Naive thymus-derived CD8-positive, alpha-beta T cell (primary cell): ENCODE data around the gene DUSP22. TPM values are rescaled to one million over a fixed set of nuclear protein-coding genes. Genes with fewer than 3 reads are reported as not detected.
"Not testable (repeated sequence)": the region's sequence is repeated elsewhere in the genome, so short reads cannot be mapped to it uniquely, and the experiment has no call there.

ENCODE experiments used
- ATAC-seq, 2 donors: fragments of 150-1000 bp; cut with Tn5 transposase in 1 of 2; sonication (Bioruptor Pico), chemical (Tn5 transposase) in 1 of 2; 1 replicate in 1 of 2; 2 replicates in 1 of 2; pipeline ENCODE4 v1.10.0; 2021; ENCODE audit warnings: mild to moderate bottlenecking in 2 of 2, moderate library complexity in 2 of 2
- POLR2A ChIA-PET: fragments of 350-600 bp; sonication (Branson Sonifier 250); formaldehyde crosslinking; loops from one replicate; lab custom pipeline; 2021; ENCODE audit warnings: antibody characterized with exemption; lab: Charles Lee
- DNase-seq, 10 donors: peaks; one replicate each; pipeline versions ENCODE4 v3.0.0 to v3.0.0-alpha.2; 2020 to 2022
- H3K27ac Mint-ChIP-seq, 10 donors: one replicate each; pipeline ENCODE4 v1.8.0; 2020 to 2022; ENCODE audit warnings: mild to moderate bottlenecking in 10 of 10, mixed read lengths in 10 of 10, moderate library complexity in 4 of 10, inconsistent platforms in 1 of 10
- H3K27me3 Mint-ChIP-seq, 5 donors: one replicate each; pipeline ENCODE4 v1.8.0; 2021 to 2022; ENCODE audit warnings: mixed read lengths in 5 of 5
- H3K36me3 Mint-ChIP-seq, 3 donors: one replicate each; pipeline ENCODE4 v1.8.0; 2020 to 2022; ENCODE audit warnings: mixed read lengths in 3 of 3, mild to moderate bottlenecking in 2 of 3, inconsistent platforms in 1 of 3
- H3K4me1 Mint-ChIP-seq, 4 donors: one replicate each; pipeline ENCODE4 v1.8.0; 2021 to 2022; ENCODE audit warnings: mixed read lengths in 4 of 4
- H3K4me3 Mint-ChIP-seq, 10 donors: one replicate each; pipeline ENCODE4 v1.8.0; 2020 to 2022; ENCODE audit warnings: mild to moderate bottlenecking in 10 of 10, mixed read lengths in 10 of 10, moderate library complexity in 6 of 10, inconsistent platforms in 1 of 10
- H3K9me3 Mint-ChIP-seq, 9 donors: one replicate each; pipeline ENCODE4 v1.8.0; 2020 to 2022; ENCODE audit warnings: mixed read lengths in 9 of 9, mild to moderate bottlenecking in 3 of 9, inconsistent platforms in 1 of 9, moderate library complexity in 1 of 9
- polyA plus RNA-seq, 3 donors: library from polyadenylated mRNA; unstranded; fragments of 300-500 nt; fragmentation: Illumina TruSeq; gene quantifications; one replicate each; pipeline ENCODE4 v1.2.3, GENCODE V29; 2021
- total RNA-seq, 8 experiments: library from RNA in 2 of 8; stranded (reverse) in 2 of 8; gene quantifications; one replicate each; pipeline ENCODE4 v1.2.3 and lab custom pipeline; 2021 to 2026

Gene DUSP22, protein sequence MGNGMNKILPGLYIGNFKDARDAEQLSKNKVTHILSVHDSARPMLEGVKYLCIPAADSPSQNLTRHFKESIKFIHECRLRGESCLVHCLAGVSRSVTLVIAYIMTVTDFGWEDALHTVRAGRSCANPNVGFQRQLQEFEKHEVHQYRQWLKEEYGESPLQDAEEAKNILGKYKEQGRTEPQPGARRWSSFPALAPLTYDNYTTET
- total RNA-seq (10 to 100 TPM; 40.5 to 46.0 TPM), polyA plus RNA-seq (10 to 100 TPM; 40.1 to 45.8 (median 43.0) TPM), total RNA-seq (lab: John Stamatoyannopoulos, UW) (33.0 to 114 (median 81.6) reads per million in 6 experiments)

DNA sequence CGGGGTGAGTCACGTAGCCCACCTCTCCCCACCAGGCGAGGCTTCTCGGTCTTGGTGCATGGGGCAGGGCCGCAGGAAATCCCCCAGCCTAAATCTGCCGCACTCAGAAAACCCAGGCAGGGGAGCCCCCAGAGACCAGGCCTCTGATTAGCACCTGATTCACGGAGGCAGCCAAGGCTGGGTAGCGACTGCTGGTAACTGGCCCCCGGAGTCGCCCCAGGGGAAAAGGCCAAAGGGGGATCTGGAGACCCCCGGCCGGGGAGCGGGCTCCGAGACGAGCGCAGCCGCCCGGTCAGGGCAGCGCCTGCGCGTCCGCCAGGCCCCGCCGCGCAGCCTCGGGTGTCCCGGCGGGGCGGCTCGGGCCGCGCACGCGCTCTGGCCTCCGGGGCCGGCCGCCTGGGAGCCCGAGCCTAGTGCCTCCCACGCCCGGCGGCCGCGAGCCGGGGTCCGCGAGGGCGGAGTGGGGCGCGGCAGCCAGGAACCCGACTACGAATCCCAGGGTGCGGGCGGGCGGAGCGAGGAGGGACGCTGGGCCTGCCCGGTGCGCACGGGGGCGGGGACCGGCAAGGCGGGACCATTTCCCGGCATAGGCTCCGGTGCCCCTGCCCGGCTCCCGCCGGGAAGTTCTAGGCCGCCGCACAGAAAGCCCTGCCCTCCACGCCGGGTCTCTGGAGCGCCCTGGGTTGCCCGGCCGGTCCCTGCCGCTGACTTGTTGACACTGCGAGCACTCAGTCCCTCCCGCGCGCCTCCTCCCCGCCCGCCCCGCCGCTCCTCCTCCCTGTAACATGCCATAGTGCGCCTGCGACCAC is at the start of gene DUSP22:
TSS of gene DUSP22 (plus strand) at position 791 of the 809 bp plus-strand sequence. CDS start 53 bp downstream, outside the sequence.
- Mint-ChIP-seq H3K9me3 (no peaks in the 10 kb centered on the region), H3K27me3 (no peaks in the 10 kb centered on the region), H3K4me1 (peaks cover 24 to 59% (median 46%) of the 10 kb centered on the region in 4 donors), H3K4me3 (peak within 1 kb of the TSS; percentile 87 to 99 (median 94)), H3K36me3 (no peaks in the 10 kb centered on the region), H3K27ac (peak within 1 kb of the TSS; percentile 85 to 98 (median 94))
- peak; percentile 67 to 69 for ATAC-seq
- POLR2A ChIA-PET = interaction anchor here (0.5 to 1.7 kb wide), 4 partner anchors 7 to 100 kb away, joined by 4 to 7 read pairs (median 4); partner anchors contain the start of gene IRF4
- DNase-seq = peak; percentile 58 to 86 (median 72)

DNA sequence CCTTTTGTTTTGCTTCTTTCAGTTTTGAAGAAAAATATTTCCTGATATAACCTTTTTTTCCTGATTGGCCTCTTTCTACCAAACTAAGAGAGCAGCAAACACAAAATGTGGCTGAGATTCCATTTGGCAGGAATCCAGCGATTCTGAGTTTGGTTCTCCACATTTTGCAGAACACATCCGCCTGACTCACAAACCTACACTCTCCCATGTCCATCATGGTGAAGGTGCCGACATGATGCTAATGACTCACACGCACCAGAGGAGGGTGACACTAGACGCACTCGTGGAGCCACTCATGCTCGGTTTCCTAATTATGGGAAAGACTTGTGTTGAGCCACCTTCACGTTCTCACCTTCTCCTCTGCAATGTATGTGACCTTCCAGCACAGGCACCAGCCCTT is 45.9 kb upstream of the DUSP22 start:
- POLR2A ChIA-PET = no interaction called here
- H3K27ac Mint-ChIP-seq = no peak overlapping the region
- DNase-seq (no peak), ATAC-seq (no peak)
- H3K27me3 Mint-ChIP-seq = no peaks in the 10 kb centered on the region
- H3K36me3 Mint-ChIP-seq = no peaks in the 10 kb centered on the region
- H3K4me3 Mint-ChIP-seq = no peak overlapping the region
- peaks cover 0 to 2% (median 0%) of the 10 kb centered on the region in 9 donors for H3K9me3 Mint-ChIP-seq
- H3K4me1 Mint-ChIP-seq = peaks cover 7 to 16% (median 10%) of the 10 kb centered on the region in 4 donors

DNA sequence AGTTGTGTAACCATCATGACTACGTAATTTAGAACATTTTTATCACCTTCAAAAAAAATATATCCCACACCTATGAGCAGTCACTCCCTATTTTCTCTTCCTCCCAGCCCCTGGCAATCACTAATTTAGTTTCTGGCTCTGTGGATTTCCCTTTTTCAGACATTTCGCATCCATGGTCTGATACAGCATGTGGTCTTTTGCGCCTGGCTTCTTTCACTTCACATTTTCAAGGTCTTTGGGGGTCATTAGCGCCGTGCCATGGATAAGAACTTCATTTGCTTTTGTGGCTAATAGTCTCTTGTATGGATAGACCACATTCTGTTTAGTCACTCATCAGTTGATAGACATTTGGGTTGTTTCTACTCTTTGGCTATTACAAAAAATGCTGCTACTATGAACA is 44.9 kb upstream of the DUSP22 start:
- H3K4me3 Mint-ChIP-seq = no peak overlapping the region
- no peak for ATAC-seq

DNA sequence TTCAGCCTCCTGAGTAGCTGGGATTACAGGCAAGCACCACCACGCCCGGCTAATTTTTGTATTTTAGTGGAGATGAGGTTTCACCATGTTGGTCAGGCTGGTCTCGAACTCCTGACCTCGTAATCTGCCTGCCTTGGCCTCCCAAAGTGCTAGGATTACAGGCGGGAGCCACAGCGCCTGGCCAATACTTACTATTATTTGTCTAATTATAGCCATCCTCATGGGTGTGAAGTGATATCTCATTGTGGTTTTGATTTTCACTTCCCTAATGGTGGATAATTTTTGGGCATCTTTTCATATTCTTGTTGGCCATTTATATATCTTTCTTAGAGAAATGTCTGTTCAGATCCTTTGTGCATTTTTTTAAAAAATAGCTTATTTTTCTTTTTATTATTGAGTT is 44.2 kb upstream of the DUSP22 start:
- POLR2A ChIA-PET, ATAC-seq, H3K27me3 Mint-ChIP-seq, H3K27ac Mint-ChIP-seq, H3K4me3 Mint-ChIP-seq, H3K9me3 Mint-ChIP-seq, DNase-seq, H3K36me3 Mint-ChIP-seq: not testable (repeated sequence)
- H3K4me1 Mint-ChIP-seq = peaks cover 16 to 32% (median 22%) of the 10 kb centered on the region in 4 donors

More for the DNA sequence above, 44.9 kb upstream of the DUSP22 start:
- POLR2A ChIA-PET = no interaction called here
- H3K36me3 Mint-ChIP-seq = no peaks in the 10 kb centered on the region
- H3K9me3 Mint-ChIP-seq = peaks cover 0 to 2% (median 0%) of the 10 kb centered on the region in 9 donors
- H3K27ac Mint-ChIP-seq = no peak overlapping the region
- no peaks in the 10 kb centered on the region for H3K27me3 Mint-ChIP-seq
- no peak for DNase-seq
- H3K4me1 Mint-ChIP-seq = peaks cover 12 to 26% (median 15%) of the 10 kb centered on the region in 4 donors

DNA sequence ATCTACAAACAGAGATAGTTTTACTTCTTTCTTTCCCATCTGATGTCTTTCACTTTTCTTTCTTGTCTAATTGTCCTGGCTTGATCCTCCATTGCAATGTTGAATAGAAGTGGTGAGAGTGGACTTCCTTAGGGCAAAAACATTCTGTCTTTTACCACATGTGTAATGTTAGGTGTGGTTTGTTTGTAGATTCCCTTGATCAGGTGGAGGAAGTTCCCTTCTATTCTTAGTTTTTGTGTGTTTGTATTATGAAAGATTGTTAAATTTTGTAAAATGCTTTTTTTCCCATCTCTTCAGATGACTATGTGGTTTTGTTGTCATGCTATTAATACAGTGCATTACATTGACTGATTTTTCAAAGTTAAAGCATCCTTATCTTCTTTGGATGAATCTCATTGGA is 41.6 kb upstream of the DUSP22 start:
- Mint-ChIP-seq H3K9me3 (no peaks in the 10 kb centered on the region), H3K4me3 (peak overlapping the region in 1 of 10 donors; percentile 37), H3K27me3 (no peaks in the 10 kb centered on the region), H3K36me3 (no peaks in the 10 kb centered on the region), H3K27ac (peak overlapping the region in 1 of 10 donors; percentile 1), H3K4me1 (peaks cover 16 to 43% (median 23%) of the 10 kb centered on the region in 4 donors)
- DNase-seq (no peak), ATAC-seq (peak in 1 of 2 donors; percentile 18)
- POLR2A ChIA-PET = no interaction called here

DNA sequence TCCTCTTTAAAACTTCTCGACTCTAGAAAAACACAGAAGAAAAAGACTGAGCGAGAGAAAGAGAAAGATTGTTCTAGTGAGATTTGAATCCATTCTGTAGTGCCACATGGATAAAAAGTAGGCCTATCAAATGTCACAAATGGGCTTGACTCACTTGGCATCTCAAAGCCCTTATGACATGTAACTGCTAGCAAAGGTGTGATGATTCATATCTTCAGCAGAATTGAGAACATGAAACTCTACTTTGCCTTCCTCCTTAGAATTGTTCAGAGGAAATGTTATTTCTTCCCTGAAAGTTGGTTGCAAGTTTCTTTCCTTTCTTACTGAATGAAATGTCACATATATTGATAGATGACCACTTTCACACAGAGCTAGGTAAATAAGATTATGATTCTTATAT is 40.4 kb upstream of the DUSP22 start:
- H3K27me3 Mint-ChIP-seq = no peaks in the 10 kb centered on the region
- no peak overlapping the region for H3K4me3 Mint-ChIP-seq
- ATAC-seq = no peak
- no peaks in the 10 kb centered on the region for H3K36me3 Mint-ChIP-seq
- no peak for DNase-seq
- H3K4me1 Mint-ChIP-seq = peaks cover 16 to 51% (median 23%) of the 10 kb centered on the region in 4 donors
- H3K9me3 Mint-ChIP-seq = no peaks in the 10 kb centered on the region
- POLR2A ChIA-PET = no interaction called here
- H3K27ac Mint-ChIP-seq = peak overlapping the region in 1 of 10 donors; percentile 1

DNA sequence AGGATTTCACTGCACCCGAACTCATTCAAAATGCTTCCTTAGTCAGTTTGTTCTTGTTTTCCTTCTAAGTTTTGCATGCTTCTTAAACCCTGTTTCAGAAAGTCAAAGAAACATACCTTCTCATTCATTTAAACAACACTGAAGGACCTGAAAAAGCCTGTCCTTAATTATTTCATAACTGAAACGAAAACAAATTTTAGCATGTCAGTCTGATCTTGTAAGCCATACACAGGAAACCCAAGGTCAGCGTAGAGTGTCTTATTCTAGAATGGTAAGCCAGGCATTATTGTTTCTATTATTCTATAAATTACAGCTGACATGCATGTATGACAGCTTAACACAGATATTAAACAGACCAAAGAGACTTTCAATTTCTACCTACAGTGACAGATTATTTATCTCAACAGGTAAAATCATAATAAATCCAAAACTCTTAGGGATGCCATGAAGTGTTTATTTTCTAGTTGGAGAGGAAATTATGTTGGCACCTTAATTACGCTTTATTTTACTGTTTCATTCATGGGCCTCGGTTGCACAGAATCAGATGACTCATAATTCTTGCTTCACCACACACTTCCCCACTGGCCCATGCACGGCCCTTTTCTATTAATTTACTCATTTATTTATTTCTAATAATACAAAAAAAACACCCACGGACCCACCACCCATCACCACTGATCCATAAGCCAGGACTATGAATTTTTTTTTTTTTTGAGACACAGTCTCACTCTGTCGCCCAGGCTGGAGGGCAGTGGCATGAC is 39.3 kb upstream of the DUSP22 start:
- DNase-seq (no peak), ATAC-seq (no peak)
- H3K4me3 Mint-ChIP-seq = no peak overlapping the region
- no peaks in the 10 kb centered on the region for H3K36me3 Mint-ChIP-seq
- POLR2A ChIA-PET = no interaction called here
- H3K9me3 Mint-ChIP-seq = no peaks in the 10 kb centered on the region
- no peaks in the 10 kb centered on the region for H3K27me3 Mint-ChIP-seq
- peaks cover 19 to 60% (median 32%) of the 10 kb centered on the region in 4 donors for H3K4me1 Mint-ChIP-seq
- peak overlapping the region in 2 of 10 donors; percentile 19 to 45 for H3K27ac Mint-ChIP-seq

DNA sequence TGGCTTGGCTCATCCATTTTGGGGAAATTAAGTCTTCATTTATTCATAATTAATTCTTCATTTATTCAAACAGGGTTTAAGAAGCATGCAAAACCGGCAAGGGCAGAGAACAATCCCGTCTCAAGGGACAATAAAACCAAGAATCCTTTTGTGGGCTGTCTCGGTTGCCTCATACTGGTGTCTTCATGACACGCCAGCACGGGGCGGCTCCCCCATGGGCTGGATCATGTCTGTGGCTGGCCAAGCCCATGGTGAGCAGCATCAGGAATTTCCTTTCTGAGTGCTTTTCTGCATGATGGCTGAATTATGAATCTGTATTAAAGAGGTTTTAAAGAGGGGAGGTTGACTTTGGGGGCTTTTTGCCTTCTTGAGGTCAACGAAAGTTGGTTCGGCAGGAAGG is 38.3 kb upstream of the DUSP22 start:
- POLR2A ChIA-PET = no interaction called here
- no peak overlapping the region for H3K4me3 Mint-ChIP-seq
- H3K27ac Mint-ChIP-seq = peak overlapping the region in 2 of 10 donors; percentile 10 to 45
- H3K36me3 Mint-ChIP-seq = no peaks in the 10 kb centered on the region
- peaks cover 22 to 57% (median 35%) of the 10 kb centered on the region in 4 donors for H3K4me1 Mint-ChIP-seq
- ATAC-seq (no peak), DNase-seq (no peak)
- H3K27me3 Mint-ChIP-seq = no peaks in the 10 kb centered on the region
- peaks cover 0 to 3% (median 0%) of the 10 kb centered on the region in 9 donors for H3K9me3 Mint-ChIP-seq

DNA sequence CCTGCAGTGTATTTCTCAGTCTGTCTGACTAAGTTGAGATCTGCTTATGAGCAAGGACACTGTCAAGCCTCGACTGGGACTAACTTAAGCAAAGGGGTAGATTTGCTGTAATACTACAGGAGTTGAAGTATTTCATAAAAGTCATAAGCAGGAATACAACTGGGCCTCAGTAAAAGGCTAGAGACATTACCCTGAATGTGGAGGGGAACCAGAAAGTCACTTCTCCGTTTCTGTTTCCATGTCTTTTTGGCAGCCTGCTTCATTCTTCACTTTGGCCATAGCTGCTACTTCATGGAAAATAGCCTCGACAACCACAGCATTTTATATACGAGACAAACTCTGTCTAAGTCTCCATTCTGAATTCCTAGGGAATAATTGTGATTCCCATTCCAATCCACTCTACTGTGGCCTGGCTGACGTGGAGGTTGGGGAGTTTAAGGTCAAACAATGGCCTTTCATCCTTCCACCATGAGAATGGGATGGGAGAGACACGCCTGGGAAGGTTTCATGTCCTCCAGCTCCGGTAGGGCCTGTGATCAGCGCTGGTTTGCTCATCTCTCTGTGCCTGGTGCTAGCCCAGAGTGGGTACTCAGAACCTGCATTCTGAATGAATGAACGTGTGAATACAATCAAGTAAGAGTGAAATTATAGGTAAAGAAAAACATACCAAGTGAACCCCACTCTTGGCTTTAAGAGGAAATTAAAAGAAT is 37.1 kb upstream of the DUSP22 start:
- peak overlapping the region in 1 of 10 donors; percentile 27 for H3K27ac Mint-ChIP-seq
- POLR2A ChIA-PET = no interaction called here
- DNase-seq (no peak), ATAC-seq (no peak)
- no peaks in the 10 kb centered on the region for H3K36me3 Mint-ChIP-seq
- H3K4me1 Mint-ChIP-seq = peaks cover 22 to 69% (median 44%) of the 10 kb centered on the region in 4 donors
- peaks cover 0 to 5% (median 0%) of the 10 kb centered on the region in 9 donors for H3K9me3 Mint-ChIP-seq
- no peak overlapping the region for H3K4me3 Mint-ChIP-seq
- H3K27me3 Mint-ChIP-seq = no peaks in the 10 kb centered on the region

DNA sequence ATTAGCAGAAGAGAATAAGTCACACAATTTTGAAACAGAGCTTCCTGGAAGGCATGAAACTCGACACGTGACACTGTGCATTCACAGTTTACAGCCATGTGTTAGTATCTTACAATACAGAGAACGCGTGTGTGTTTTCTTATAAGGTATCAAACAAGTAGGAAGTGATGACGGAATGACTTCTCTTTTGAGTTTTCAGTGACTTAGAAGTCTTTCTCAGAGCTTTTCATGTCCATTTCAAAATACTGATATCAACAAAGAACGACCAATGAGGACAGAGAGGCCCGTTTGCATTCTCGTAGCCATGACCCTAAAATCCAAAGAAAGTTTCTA is 36.6 kb upstream of the DUSP22 start:
- no peak overlapping the region for H3K27ac Mint-ChIP-seq
- H3K4me3 Mint-ChIP-seq = no peak overlapping the region
- H3K36me3 Mint-ChIP-seq = no peaks in the 10 kb centered on the region
- H3K9me3 Mint-ChIP-seq = peaks cover 0 to 5% (median 0%) of the 10 kb centered on the region in 9 donors
- DNase-seq (no peak), ATAC-seq (no peak)
- POLR2A ChIA-PET = no interaction called here
- H3K4me1 Mint-ChIP-seq = peaks cover 22 to 71% (median 44%) of the 10 kb centered on the region in 4 donors
- no peaks in the 10 kb centered on the region for H3K27me3 Mint-ChIP-seq

DNA sequence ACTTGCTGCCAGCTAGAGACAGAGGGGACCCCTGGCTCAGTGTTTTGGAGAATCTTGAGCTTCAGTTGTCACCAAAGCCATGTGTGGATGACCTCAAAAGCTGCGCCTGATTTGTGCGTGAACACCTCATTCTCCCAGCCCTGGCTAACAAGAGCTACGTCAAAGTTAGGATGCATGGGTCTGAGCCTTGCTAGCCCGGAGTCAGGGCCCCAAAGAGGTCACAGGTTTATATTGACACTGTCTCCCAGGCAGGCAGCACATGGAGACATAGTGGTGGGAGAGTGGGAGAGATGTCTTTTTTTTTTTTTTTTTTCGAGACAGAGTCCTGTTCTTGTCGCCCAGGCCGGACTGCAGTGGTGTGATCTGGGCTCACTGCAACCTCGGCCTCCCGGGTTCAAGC is 36.1 kb upstream of the DUSP22 start:
- Mint-ChIP-seq H3K4me1 (peaks cover 19 to 72% (median 41%) of the 10 kb centered on the region in 4 donors), H3K4me3 (no peak overlapping the region), H3K9me3 (peaks cover 0 to 5% (median 0%) of the 10 kb centered on the region in 9 donors), H3K36me3 (no peaks in the 10 kb centered on the region), H3K27me3 (no peaks in the 10 kb centered on the region), H3K27ac (peak overlapping the region in 1 of 10 donors; percentile 5)
- DNase-seq (no peak), ATAC-seq (no peak)
- POLR2A ChIA-PET = no interaction called here
